Spleen (tissue), 11 donors: Measurements from ENCODE around the gene FGD5. TPM values are rescaled to one million over a fixed set of nuclear protein-coding genes. Genes with fewer than 3 reads are reported as not detected.

Experiments
- DNase-seq: peaks from one replicate; pipeline ENCODE4 v3.0.0-alpha.2; 2020
- H3K27ac ChIP-seq, 8 donors: fragments of 200-600 bp; sonication (generic) in 7 of 8; 1 replicate in 4 of 8; 2 replicates in 4 of 8; pipeline versions ENCODE4 v1.5.0 to v1.8.0; 2016 to 2021; ENCODE audit warnings: inconsistent platforms in 4 of 8, mild to moderate bottlenecking in 4 of 8, moderate library complexity in 1 of 8
- H3K27me3 ChIP-seq, 7 donors: fragments of 200-600 bp; sonication (generic) in 6 of 7; replicated peaks in 1 of 7; 1 replicate in 4 of 7; 2 replicates in 3 of 7; pipeline versions ENCODE4 v1.5.0 to v1.8.0; 2016 to 2021; ENCODE audit warnings: inconsistent platforms in 3 of 7, mild to moderate bottlenecking in 1 of 7
- H3K36me3 ChIP-seq, 6 donors: fragments of 200-600 bp; sonication (generic) in 5 of 6; 1 replicate in 4 of 6; 2 replicates in 2 of 6; pipeline versions ENCODE4 v1.5.0 to v1.8.0; 2016 to 2021; ENCODE audit warnings: inconsistent platforms in 2 of 6
- H3K4me1 ChIP-seq, 6 donors: fragments of 200-600 bp; sonication (generic) in 5 of 6; 1 replicate in 3 of 6; 2 replicates in 3 of 6; pipeline versions ENCODE4 v1.5.0 to v1.8.0; 2016 to 2021; ENCODE audit warnings: inconsistent platforms in 3 of 6
- H3K4me3 ChIP-seq, 8 donors: fragments of 200-600 bp; sonication (generic) in 7 of 8; 1 replicate in 4 of 8; 2 replicates in 4 of 8; pipeline versions ENCODE4 v1.5.0 to v1.8.0; 2016 to 2021; ENCODE audit warnings: inconsistent platforms in 4 of 8, mild to moderate bottlenecking in 4 of 8, moderate library complexity in 2 of 8
- H3K9me3 ChIP-seq, 8 donors: fragments of 200-600 bp; sonication (generic) in 7 of 8; 1 replicate in 4 of 8; 2 replicates in 4 of 8; pipeline versions ENCODE4 v1.5.0 to v1.8.0; 2016 to 2021; ENCODE audit warnings: inconsistent platforms in 4 of 8
- CTCF ChIP-seq, 11 experiments: fragments of 200-600 bp in 7 of 11; fragments of 450-650 bp in 4 of 11; sonication (generic) in 4 of 11; IDR thresholded peaks in 8 of 11; conservative IDR thresholded peaks in 3 of 11; 1 replicate in 7 of 11; 2 replicates in 4 of 11; pipeline versions ENCODE4 v1.4.0 to v1.8.0; 2016 to 2021; ENCODE audit warnings: antibody characterized with exemption in 11 of 11, inconsistent platforms in 4 of 11, mild to moderate bottlenecking in 1 of 11
- POLR2A ChIP-seq, 3 donors: fragments of 450-650 bp; IDR thresholded peaks; one replicate each; pipeline ENCODE4 v1.5.1; 2017; ENCODE audit warnings: antibody characterized with exemption in 3 of 3, mild to moderate bottlenecking in 1 of 3
- POLR2AphosphoS5 ChIP-seq, 3 donors: sonication (generic); formaldehyde crosslinking; IDR thresholded peaks; one replicate each; pipeline ENCODE4 v1.5.1; 2017; ENCODE audit warnings: antibody characterized with exemption in 3 of 3
- WGBS, 5 donors: extraction: QIAGEN DNeasy Blood & Tissue Kit in 3 of 5; methylation state at CpG; one replicate each; pipeline versions ENCODE4 v1.1.5 to v1.1.7; 2013 to 2018; 5-methylcytosine and 5-hydroxymethylcytosine counted together
- intact Hi-C: fragments of 100-400 bp; cut with DNase I; formaldehyde crosslinking; loops from one replicate; pipeline ENCODE4 v1.15.0; 2023; ENCODE audit warnings: low total_unique reads
- polyA plus RNA-seq, 3 donors: library from polyadenylated mRNA; stranded (reverse); fragments of 200-250 nt; gene quantifications; one replicate each; pipeline ENCODE4 v1.2.1, GENCODE V29; 2013
- total RNA-seq, 7 donors: library from RNA; depleted of rRNA in 3 of 7; stranded (reverse); fragments of >200 nt in 3 of 7; fragmentation: NEBNext Ultra II Directional in 4 of 7; extraction: Animal tissue kit (Norgen Biotek cat#: 25700) in 4 of 7; gene quantifications; one replicate each; pipeline versions ENCODE4 v1.1.0 to v1.2.1, GENCODE V29; 2016 to 2021
- donor health status: healthy with polysubstance abuse.
- donor health status: DM: no; HTN: no; CAD: no; lungs with moderate emphysema.
- donor health status: DM: no; HTN: no; CAD: no.
- donor health status: Bipolar disorder and iron deficiency.
- donor health status: healthy.
- donor health status: DM: no; HTN: no; CAD: no.
- donor health status: DM: yes; HTN: yes; CAD: no.

Gene FGD5
- total and polyA plus RNA-seq, 10 donors = 6.0 to 145 (median 63.8) TPM

- DNase-seq = no peak
- Histone ChIP-seq H3K4me1 (peaks cover 0 to 4% (median 0%) of the 10 kb centered on the region in 6 donors), H3K4me3 (no peak overlapping the region), H3K9me3 (no peaks in the 10 kb centered on the region), H3K27ac (no peak overlapping the region), H3K36me3 (peaks cover 0 to 59% (median 2%) of the 10 kb centered on the region in 6 donors), H3K27me3 (no peaks in the 10 kb centered on the region)
- TF ChIP-seq POLR2A (IDR thresholded peaks at IDR 0.05) = no peak
- 74 to 92% (median 84%) methylated on average over 7 of the region's 7 CpGs for WGBS, 5 donors
- intact Hi-C loops = no loop called here
These were observed 115.2 kb downstream of the FGD5 start for GRCh38 chr3:14933820-14934425.

GRCh38 chr3:14935592-14936345 is 117.0 kb downstream of the FGD5 start:
- no peak for TF ChIP-seq CTCF (IDR thresholded peaks at IDR 0.05 in 8 of 11, conservative IDR thresholded peaks at IDR 0.05 in 3 of 11)
- TF ChIP-seq POLR2AphosphoS5 (IDR thresholded peaks at IDR 0.05) = no peak
- no peak for TF ChIP-seq POLR2A (IDR thresholded peaks at IDR 0.05)
- WGBS, 5 donors = 90 to 96% (median 92%) methylated on average over 6 of the region's 6 CpGs
- no peak for DNase-seq
- no peak overlapping the region for H3K4me3 ChIP-seq
- H3K4me1 ChIP-seq = peaks cover 0 to 8% (median 0%) of the 10 kb centered on the region in 6 donors
- H3K36me3 ChIP-seq = peaks cover 0 to 59% (median 2%) of the 10 kb centered on the region in 6 donors
- no peaks in the 10 kb centered on the region for H3K27me3 ChIP-seq
- no peaks in the 10 kb centered on the region for H3K9me3 ChIP-seq
- intact Hi-C loops = no loop called here
- H3K27ac ChIP-seq = no peak overlapping the region

- DNase-seq = no peak
- no peak overlapping the region for H3K4me3 ChIP-seq
- H3K9me3 ChIP-seq = no peaks in the 10 kb centered on the region
- H3K4me1 ChIP-seq = peaks cover 4 to 40% (median 16%) of the 10 kb centered on the region in 6 donors
- WGBS, 5 donors = 41 to 81% (median 64%) methylated on average over 3 to 4 of the region's 4 CpGs
- H3K27me3 ChIP-seq = no peaks in the 10 kb centered on the region
- intact Hi-C loops = no loop called here
- peaks cover 0 to 53% (median 9%) of the 10 kb centered on the region in 6 donors for H3K36me3 ChIP-seq
- no peak overlapping the region for H3K27ac ChIP-seq
- TF ChIP-seq POLR2A (IDR thresholded peaks at IDR 0.05) = no peak
- no peak for TF ChIP-seq POLR2AphosphoS5 (IDR thresholded peaks at IDR 0.05)
- TF ChIP-seq CTCF (IDR thresholded peaks at IDR 0.05 in 8 of 11, conservative IDR thresholded peaks at IDR 0.05 in 3 of 11) = no peak
These were observed 120.2 kb downstream of the FGD5 start for GRCh38 chr3:14938954-14939353.

- Histone ChIP-seq H3K9me3 (no peaks in the 10 kb centered on the region), H3K4me1 (peaks cover 18 to 69% (median 40%) of the 10 kb centered on the region in 6 donors), H3K27me3 (no peaks in the 10 kb centered on the region), H3K36me3 (peaks cover 0 to 44% (median 23%) of the 10 kb centered on the region in 6 donors), H3K4me3 (no peak overlapping the region), H3K27ac (peak overlapping the region in 4 of 8 donors; percentile 6 to 49 (median 24))
- intact Hi-C loops = loop anchor here (10.0 kb wide), 1 partner anchor 103 kb away; no protein-coding TSS in a partner anchor
- TF ChIP-seq POLR2A (IDR thresholded peaks at IDR 0.05) (no peak), CTCF (IDR thresholded peaks at IDR 0.05 in 8 of 11, conservative IDR thresholded peaks at IDR 0.05 in 3 of 11) (no peak), POLR2AphosphoS5 (IDR thresholded peaks at IDR 0.05) (no peak)
- no peak for DNase-seq
- WGBS, 5 donors = 63 to 92% (median 79%) methylated on average over 1 of the region's 1 CpG
These were observed 123.1 kb downstream of the FGD5 start for GRCh38 chr3:14941871-14942270.
